Brain pericyte (primary cell): Measurements from ENCODE around the gene SLC25A44.
"Not testable (repeated sequence)": the region's sequence is repeated elsewhere in the genome, so short reads cannot be mapped to it uniquely, and the experiment has no call there.

Experiments used
- DNase-seq: peaks from one replicate; pipeline ENCODE4 v3.0.0-alpha.2; 2012; ENCODE audit warnings: low read depth, low spot score

SLC25A44 gene

DNA sequence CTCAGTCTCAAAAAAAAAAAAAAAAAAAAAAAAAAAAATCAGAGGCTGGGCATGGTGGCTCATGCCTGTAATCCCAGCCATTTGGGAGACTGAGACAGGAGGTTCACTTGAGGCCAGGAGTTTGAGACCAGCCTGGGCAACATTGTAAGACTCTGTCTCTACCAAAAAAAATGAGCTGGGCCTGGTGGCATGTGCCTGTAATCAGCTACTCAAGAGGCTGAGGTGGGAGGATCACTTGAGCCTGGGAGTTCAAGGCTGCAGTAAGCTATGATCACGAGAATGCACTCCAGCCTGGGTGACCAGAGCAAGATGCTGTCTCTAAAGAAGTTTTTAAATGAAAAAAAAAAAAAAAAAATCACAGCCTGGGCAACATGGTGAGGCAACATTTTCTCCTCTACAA is 30.2 kb upstream of the SLC25A44 start:
- no peak for DNase-seq

DNA sequence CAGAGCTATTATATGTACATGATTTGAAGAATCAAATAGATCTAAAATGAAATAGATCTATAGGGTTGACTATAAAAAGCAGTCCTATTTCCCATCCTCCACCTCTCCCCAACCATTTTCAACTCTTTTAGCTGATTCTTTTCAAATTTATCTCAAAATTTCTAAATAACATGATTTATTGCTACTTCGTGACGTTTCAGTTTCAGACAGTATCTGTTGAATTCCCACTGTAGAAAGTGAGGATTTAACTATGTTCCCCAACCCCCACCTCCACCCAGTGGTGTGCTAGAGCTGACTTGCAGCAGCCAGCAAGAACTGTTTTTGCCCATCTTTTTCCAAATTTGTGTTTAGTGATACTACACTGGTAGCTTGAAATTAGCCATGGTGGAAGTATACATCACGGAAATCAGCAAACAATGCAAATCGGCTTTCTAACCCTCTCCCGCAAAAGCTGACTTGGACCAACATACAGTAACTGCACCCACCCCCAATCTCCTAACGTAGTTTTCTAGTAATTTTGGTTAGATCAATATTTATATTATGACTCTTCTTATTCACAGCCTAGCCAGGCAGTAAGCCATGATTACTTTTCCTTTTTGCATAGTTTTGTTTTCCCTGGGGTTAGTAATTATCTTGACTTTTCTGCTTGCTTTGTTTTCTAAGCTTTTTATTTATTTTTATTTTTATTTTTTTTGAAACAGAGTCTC is 29.6 kb upstream of the SLC25A44 start:
- DNase-seq, result no peak

DNA sequence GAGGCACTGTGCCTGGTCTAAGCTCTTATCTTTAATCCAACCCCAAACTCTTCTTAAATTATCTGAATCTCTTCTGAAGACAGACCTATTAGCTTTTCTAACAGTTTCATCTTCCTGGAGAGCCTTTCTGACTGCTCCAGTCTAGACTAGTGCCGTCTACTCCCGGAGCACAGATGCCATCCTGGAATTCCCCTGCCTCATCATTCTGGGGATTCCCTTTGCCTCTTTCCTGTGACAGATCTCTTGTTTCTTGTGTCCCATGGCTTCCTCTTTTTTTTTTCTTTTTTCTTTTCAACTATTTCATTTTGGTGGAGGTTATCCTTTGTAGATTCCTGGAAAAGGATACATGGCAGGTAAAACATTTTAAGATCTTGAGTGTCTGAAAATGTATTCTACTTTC is 28.8 kb upstream of the SLC25A44 start:
- no peak for DNase-seq

DNA sequence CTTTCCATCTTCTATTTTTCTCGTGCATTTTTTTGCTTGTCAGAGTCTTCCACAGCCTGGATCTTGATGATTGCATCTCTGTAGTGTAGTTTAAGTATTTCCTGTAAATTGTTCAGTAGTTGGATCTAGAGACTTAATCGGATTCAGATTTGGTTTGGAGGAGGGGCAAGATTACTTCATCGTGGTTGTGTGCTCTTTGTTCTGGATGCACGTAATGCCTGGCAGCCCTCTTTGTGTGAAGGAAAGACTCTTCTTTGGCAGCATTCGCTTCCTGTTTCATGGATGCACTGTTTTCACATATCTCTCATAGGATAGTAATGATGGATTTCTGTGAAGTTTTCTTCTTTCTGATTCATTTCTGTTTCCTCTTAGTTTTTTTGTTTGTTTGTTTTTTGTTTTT is 26.4 kb upstream of the SLC25A44 start:
- DNase-seq, result no peak

DNA sequence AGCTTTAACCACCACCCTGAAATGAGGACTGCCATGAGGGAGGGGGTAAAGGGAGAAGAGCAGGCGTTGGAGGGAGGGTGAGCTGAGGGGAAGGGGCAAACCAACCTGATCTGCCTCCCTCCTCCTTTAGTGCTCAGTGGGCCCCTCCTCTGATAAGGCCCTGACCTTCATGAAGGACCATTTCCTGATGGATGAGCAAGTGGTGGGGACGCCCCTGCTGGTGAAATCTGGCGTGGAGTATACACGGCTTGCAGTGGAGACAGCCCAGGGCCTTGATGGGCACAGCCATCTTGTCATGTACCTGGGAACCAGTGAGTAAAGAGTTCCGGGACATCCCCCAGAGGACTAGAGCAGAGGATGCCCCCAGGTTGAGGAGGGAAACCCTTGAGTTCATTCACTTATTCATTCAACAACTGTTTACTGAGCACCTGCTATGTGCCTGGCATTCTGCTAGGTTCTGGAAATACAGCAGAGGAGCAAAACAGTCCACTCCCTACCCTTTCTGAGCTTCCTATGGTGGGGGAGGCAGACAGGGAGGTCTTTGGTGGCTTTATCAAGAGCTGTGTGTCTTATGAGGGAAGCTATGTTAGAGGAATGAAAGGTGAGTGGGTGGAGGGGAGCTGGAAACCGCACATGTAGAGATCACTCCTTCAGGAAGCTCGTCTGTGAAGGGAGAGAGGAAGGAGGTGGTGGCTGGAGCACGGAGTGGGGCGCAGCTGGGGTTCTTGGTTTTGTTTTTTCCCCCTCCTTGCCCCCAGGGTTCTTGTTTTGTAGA is 21.0 kb upstream of the SLC25A44 start:
- DNase-seq, result no peak

DNA sequence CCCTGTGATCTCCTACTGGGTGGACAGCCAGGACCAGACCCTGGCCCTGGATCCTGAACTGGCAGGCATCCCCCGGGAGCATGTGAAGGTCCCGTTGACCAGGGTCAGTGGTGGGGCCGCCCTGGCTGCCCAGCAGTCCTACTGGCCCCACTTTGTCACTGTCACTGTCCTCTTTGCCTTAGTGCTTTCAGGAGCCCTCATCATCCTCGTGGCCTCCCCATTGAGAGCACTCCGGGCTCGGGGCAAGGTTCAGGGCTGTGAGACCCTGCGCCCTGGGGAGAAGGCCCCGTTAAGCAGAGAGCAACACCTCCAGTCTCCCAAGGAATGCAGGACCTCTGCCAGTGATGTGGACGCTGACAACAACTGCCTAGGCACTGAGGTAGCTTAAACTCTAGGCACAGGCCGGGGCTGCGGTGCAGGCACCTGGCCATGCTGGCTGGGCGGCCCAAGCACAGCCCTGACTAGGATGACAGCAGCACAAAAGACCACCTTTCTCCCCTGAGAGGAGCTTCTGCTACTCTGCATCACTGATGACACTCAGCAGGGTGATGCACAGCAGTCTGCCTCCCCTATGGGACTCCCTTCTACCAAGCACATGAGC is 17.2 kb upstream of the SLC25A44 start:
- no peak for DNase-seq

DNA sequence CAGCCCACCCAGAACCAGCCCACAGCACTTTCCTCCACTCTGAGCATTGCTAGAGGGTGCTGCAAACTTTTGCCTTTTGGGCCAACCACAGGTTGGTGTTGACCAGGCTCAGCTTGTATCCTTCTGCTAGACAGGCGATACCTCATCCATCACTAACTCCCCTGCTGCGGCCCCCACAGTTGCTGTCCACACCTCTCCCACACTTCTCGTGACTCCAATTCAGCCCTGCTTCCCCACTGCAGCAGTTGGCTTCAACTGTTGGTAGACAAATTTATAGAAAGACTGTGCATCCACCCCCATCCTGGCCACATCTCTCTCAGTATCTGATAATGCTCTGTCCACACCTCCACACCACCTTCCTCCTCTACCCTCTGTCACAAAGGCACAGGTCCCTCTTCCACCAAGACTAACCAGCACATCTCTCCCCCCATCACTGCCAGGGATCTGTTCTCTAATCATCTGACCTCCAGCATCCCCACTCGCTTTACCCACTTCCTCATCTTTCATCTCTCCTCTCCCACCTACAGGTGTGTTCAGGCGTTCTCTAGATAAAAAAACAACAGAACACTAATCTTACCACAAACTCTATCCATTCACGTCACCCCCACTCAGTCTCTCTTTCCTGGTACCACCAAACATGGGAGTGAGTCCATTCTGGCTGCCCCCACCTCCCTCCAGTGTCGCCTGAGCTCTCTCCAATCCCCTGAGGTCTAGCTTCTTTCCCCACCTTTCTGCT is 15.8 kb upstream of the SLC25A44 start:
- DNase-seq, result no peak

DNA sequence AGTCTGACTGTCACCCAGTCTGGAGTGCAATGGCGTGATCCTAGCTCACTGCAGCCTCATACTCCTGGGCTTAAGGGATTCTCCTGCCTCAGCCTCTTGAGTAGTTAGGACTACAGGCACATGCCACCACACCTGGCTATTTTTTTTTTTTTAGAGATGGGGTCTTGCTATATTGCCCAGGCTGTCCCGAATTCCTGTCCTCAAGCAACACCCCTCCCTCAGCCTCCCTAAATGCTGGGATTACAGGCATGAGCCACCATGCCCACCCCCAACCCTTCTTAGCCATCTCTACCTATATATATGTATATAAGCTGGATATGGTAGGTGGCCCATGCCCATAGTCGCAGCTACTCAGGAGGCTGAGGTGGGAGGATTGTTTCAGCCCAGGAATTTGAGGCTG is 13.4 kb upstream of the SLC25A44 start:
- no peak for DNase-seq

DNA sequence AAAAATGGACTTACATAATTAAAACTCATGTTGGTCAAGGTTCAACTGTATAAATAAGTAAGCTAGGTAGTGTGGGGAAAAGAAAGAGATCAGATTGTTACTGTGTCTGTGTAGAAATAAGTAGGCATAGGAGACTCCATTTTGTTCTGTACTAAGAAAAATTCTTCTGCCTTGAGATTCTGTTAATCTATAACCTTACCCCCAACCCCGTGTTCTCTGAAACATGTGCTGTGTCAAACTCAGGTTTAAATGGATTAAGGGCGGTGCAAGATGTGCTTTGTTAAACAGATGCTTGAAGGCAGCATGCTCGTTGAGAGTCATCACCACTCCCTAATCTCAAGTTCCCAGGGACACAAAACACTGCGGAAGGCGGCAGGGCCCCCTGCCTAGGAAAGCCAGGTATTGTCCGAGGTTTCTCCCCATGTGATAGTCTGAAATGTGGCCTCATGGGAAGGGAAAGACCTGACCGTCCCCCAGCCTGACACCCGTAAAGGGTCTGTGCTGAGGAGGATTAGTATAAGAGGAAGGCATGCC is 12.4 kb upstream of the SLC25A44 start:
- not testable (repeated sequence) for DNase-seq

DNA sequence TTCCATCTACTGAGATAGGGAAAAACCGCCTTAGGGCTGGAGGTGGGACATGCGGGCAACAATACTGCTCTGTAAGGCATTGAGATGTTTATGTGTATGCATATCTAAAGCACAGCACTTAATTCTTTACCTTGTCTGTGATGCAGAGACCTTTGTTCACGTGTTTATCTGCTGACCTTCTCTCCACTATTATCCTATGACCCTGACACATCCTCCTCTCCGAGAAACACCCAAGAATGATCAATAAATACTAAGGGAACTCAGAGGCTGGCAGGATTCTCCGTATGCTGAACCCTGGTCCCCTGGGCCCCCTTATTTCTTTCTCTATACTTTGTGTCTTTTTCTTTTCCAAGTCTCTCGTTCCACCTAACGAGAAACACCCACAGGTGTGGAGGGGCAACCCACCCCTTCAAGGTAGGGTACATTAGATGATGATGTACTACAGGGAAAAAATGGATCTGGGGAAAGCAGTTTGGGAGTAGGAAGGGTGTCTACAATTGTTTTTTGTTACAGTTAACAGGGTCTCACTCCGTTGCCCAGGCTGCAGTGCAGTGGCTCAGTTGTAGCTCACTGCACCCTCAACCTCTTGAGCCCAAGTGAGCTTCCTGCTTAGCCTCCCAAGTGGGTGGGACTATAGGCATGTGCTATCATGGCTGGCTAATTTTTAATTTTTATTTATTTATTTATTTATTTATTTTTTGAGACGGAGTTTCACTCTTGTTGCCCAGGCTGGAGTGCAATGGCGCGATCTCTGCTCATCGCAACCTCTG is 11.7 kb upstream of the SLC25A44 start:
- not testable (repeated sequence) for DNase-seq

DNA sequence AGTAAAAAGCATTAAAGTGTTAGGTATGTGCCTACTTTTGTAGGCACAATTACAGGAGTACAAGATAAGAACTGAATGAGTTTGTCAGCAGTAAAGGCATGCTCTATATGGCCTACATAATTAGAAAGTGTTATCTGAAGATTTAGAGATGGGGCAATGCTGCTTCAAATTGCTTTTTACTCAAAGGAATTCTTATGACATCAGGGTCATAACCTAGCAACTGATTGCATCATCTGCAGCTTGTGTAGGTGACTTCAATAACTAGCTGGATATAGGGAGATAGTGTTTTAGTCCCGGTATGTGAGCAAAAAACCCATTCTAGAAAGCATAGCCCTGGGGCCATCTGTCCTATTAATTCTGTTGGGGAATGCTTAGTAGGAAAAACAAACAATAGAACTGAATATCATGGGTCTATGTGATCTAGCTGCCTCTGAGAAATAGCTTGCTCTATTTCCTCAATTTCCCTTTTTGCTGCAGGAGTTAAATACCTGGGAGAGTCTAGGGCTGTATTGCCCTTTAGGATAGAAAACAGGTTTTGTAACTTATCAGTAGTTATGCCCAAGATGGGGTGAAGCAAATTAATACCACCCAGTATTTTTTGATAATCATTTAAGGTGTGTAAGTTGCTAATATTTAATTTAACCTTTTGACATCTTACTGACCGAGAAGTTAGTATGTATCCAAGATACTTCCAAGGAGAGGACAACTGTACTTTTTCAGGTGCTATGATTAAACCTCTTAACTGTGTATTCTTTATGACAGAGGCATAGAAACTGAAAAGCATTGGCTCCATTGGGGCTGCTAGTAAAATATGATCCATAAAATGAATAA is 7.3 kb upstream of the SLC25A44 start:
- DNase-seq, result not testable (repeated sequence)

DNA sequence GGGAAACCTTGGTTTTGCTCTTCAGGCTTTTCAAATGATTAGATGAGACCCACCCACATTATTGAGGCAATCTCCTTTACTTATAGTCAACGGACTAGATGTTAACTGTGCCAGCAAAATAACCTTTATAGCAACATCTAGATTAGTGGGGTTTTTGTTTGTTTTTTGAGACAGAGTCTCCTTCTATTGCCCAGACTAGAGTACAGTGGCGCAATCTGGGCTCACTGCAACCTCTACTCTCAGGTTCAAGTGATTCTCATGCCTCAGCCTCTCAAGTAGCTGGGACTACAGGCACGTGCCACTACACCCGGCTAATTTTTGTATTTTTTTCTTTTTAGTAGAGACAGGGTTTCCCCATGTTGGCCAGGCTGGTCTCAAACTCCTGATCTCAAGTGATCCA is 3.6 kb upstream of the SLC25A44 start:
- not testable (repeated sequence) for DNase-seq

DNA sequence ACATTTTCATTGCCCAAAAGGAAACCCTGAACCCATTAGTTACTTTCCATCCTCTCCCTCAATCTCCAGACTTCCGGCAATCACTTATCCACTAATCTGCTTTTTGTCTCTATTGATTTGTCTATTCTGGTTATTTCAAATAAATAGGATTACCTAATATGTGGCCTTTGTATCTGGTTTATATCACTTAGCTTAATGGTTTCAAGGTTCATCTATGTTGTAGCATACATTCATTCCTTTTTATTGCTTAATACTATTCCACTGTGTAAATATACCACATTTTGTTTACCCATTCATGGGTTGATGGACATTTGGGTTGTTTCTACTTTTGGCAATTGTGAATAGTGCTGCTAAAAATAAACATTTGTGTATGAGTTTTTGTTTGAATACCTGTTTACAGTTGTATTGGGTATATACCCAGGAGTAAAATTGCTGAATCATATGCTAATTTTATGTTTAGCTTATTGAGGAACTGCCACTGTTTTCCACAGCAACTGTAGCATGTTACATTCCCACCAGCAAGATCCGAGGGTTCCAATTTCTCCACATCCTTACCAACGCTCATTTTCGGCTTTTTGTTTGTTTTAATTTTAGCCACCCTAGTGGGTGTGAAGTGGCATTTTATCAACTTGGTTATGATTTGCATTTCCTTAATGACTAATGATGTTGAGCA is 2.5 kb upstream of the SLC25A44 start:
- DNase-seq, result no peak

DNA sequence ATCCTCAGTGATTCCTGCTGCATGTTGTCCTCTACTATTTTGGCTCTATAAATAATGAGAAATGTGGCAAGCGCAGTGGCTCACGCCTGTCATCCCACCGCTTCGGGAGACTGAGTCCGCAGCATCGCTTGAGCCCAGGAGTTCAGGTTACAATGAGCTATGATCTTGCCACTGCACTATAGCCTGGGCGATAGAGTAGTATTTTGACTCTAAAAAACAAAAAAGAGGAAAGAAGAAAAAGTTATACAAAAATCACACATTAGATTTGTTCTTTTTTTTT is 756 bp upstream of the SLC25A44 start:
- no peak for DNase-seq

DNA sequence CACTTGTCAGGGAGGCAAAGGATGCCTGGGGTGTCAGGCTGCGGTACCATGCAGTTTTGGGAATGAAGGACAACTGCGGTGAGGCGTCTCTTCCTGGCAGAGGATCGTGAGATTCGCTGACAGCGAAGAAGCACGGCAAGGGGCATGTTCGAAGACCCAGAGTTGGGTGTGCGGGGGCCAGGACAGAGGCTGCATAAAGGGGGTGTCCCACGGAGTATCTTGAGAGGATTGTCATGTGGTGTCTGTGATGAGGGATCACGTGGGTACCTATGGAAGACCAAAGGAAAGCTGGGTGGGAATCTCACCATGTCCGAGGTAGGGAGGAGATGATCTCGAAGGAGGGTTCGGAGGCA is 372 bp downstream of the SLC25A44 start:
- no peak for DNase-seq

DNA sequence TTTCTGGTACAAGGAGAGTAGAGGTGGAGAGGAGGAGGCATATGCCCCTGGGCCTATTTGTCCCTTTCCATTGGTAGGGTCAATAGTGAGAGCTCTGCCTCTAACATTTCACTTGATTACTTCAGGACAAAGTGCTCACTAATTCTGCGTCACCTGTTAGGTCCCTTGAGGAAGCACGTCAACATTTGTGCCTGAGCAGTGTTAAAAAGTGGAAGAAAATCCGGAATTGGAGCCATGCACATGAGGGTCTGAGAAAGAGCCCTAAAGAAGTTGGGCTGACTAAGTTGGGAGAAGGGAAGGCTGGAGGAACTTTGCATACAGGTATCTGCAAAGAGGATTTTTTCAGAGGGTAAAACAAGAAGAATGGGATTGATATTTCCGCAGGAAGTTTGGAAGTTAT is 1.9 kb downstream of the SLC25A44 start:
- DNase-seq, result no peak

DNA sequence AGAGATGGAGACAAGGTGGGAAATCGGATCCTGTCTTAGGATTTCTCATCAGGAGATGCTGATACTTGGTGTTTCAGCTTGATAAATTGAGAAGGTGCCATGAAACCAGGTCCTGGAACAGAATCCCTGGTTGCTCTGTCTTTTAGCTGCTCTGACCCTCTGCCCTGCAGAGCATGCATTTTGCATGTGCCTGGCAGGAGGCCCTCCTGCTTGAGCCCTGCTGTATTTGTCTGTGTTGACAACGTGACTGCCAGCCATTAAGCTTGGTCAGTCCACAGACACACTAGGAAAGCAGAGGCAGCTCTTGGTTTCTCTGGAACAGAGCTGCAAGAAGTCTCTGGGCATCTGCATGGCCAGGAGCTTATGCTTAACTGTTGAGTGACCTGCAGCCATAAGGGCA is 2.5 kb downstream of the SLC25A44 start:
- no peak for DNase-seq

DNA sequence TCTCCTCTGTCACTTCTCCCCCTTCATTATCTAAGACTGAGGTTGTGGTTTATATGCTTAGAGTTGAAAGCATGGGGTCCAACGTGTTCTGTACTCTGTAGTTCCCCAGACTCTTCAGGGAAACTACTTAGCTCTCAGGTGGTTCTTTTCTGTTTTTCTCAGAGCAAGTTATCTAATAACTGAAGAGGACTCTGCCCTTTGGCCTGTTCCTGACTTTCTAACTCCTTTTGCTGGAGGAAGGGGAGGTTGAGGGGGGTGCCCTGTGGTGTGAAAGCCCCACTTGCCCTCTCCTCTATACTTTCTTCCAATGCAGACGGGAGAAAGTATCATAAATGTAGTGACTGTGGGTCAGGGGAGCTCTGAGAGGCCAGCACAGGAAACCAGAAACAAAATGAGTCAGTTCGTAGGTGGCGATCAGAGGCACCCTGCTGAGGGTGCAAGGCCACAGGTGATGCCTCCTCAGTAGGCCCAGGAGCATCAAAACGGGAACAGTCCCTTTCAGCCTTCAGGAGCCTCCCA is 5.0 kb downstream of the SLC25A44 start:
- no peak for DNase-seq

DNA sequence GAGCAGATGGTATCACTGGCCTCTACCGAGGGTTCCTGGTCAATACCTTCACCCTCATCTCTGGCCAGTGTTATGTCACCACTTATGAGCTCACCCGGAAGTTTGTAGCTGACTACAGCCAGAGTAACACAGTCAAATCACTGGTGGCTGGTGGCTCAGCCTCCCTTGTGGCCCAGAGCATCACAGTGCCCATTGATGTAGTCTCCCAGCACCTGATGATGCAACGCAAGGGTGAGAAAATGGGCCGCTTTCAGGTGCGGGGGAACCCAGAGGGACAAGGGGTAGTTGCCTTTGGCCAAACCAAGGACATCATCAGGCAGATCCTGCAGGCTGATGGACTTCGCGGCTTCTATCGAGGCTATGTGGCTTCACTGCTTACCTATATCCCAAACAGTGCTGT is 6.1 kb downstream of the SLC25A44 start:
- no peak for DNase-seq

DNA sequence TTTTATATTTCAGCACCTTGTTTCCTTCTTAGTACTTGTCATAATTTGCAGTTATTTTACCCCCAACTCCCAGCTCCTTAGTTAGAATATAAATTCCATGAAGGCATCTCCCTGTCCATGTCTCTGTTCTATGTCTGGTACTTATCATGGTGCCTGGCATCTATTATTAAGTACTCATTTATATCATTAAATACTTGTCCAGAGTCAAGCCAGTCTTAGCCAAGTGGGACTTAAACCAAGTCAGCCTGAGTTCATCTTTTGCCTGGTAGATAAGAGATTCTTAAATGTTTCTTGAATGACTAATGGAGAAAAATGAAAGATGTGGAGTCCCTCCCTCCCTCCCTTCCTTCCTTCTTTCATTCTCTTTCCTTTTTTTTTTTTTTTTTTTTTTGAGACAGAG is 9.4 kb downstream of the SLC25A44 start:
- DNase-seq, result no peak
